ENCODE results near the gene TSPAN7.

Gene TSPAN7

GRCh38 chrX:38649674-38650647, 88.6 kb downstream of the TSPAN7 start:
- Histone ChIP-seq H3K36me3 (no peaks in the 10 kb centered on the region), H3K4me3 (no peak overlapping the region), H4K20me1 (no peaks in the 10 kb centered on the region), H3K9me3 (replicated peaks in 1 of 11) (no peaks in the 10 kb centered on the region), H3K9ac (no peak overlapping the region), H3K4me2 (peak overlapping the region in 9 of 11 experiments; percentile 2 to 62 (median 28); a peak in 13 of 22 replicates), H3K27me3 (no peaks in the 10 kb centered on the region), H3K4me1 (peaks cover 0 to 13% (median 12%) of the 10 kb centered on the region in 10 experiments; a peak in 15 of 20 replicates), H3K27ac (no peak overlapping the region)
- TF ChIP-seq Cebpa-rat (IDR thresholded peaks at IDR 0.05) = no peak

GRCh38 chrX:38651625-38652601, 90.6 kb downstream of the TSPAN7 start:
- TF ChIP-seq Cebpa-rat (IDR thresholded peaks at IDR 0.05) = no peak
- no peaks in the 10 kb centered on the region for H3K27me3 ChIP-seq
- peaks cover 0 to 13% (median 12%) of the 10 kb centered on the region in 10 experiments; a peak in 15 of 20 replicates for H3K4me1 ChIP-seq
- H3K4me3 ChIP-seq = no peak overlapping the region
- no peaks in the 10 kb centered on the region for H3K9me3 ChIP-seq (replicated peaks in 1 of 11)
- no peak overlapping the region for H3K4me2 ChIP-seq
- no peaks in the 10 kb centered on the region for H4K20me1 ChIP-seq
- no peak overlapping the region for H3K9ac ChIP-seq
- H3K36me3 ChIP-seq = no peaks in the 10 kb centered on the region
- H3K27ac ChIP-seq = no peak overlapping the region

- Histone ChIP-seq H3K4me3 (no peak overlapping the region), H3K9me3 (replicated peaks in 1 of 11) (no peaks in the 10 kb centered on the region), H3K27ac (no peak overlapping the region), H4K20me1 (no peaks in the 10 kb centered on the region), H3K36me3 (no peaks in the 10 kb centered on the region), H3K4me2 (no peak overlapping the region), H3K9ac (no peak overlapping the region), H3K27me3 (no peaks in the 10 kb centered on the region), H3K4me1 (peaks cover 0 to 13% (median 12%) of the 10 kb centered on the region in 10 experiments; a peak in 15 of 20 replicates)
- no peak for TF ChIP-seq Cebpa-rat (IDR thresholded peaks at IDR 0.05)
Measured at GRCh38 chrX:38652934-38653442, 91.6 kb downstream of the TSPAN7 start.

GRCh38 chrX:38654302-38654701, 93.0 kb downstream of the TSPAN7 start:
- no peak for TF ChIP-seq Cebpa-rat (IDR thresholded peaks at IDR 0.05)
- Histone ChIP-seq H3K9ac (no peak overlapping the region), H3K4me1 (peaks cover 0 to 12% (median 11%) of the 10 kb centered on the region in 10 experiments; a peak in 15 of 20 replicates), H4K20me1 (no peaks in the 10 kb centered on the region), H3K27ac (no peak overlapping the region), H3K4me2 (no peak overlapping the region), H3K9me3 (replicated peaks in 1 of 11) (no peaks in the 10 kb centered on the region), H3K27me3 (no peaks in the 10 kb centered on the region), H3K36me3 (no peaks in the 10 kb centered on the region), H3K4me3 (no peak overlapping the region)

- no peaks in the 10 kb centered on the region for H3K27me3 ChIP-seq
- no peak for TF ChIP-seq Cebpa-rat (IDR thresholded peaks at IDR 0.05)
- H3K4me1 ChIP-seq = no peaks in the 10 kb centered on the region
- no peaks in the 10 kb centered on the region for H4K20me1 ChIP-seq
- H3K9ac ChIP-seq = no peak overlapping the region
- H3K9me3 ChIP-seq (replicated peaks in 1 of 11) = no peaks in the 10 kb centered on the region
- no peak overlapping the region for H3K4me3 ChIP-seq
- H3K36me3 ChIP-seq = no peaks in the 10 kb centered on the region
- no peak overlapping the region for H3K27ac ChIP-seq
- H3K4me2 ChIP-seq = no peak overlapping the region
Measured at GRCh38 chrX:38656350-38656915, 95.1 kb downstream of the TSPAN7 start.

- Histone ChIP-seq H3K36me3 (no peaks in the 10 kb centered on the region), H3K4me2 (no peak overlapping the region), H3K9me3 (replicated peaks in 1 of 11) (no peaks in the 10 kb centered on the region), H3K27ac (no peak overlapping the region), H4K20me1 (no peaks in the 10 kb centered on the region), H3K9ac (no peak overlapping the region), H3K27me3 (no peaks in the 10 kb centered on the region), H3K4me1 (peaks cover 0 to 6% (median 0%) of the 10 kb centered on the region in 10 experiments; a peak in 4 of 20 replicates), H3K4me3 (no peak overlapping the region)
- TF ChIP-seq Cebpa-rat (IDR thresholded peaks at IDR 0.05) = no peak
Measured at GRCh38 chrX:38657562-38657961, 96.2 kb downstream of the TSPAN7 start.

GRCh38 chrX:38660395-38661102, 99.2 kb downstream of the TSPAN7 start:
- H3K27me3 ChIP-seq = no peaks in the 10 kb centered on the region
- H3K27ac ChIP-seq = no peak overlapping the region
- H3K36me3 ChIP-seq = no peaks in the 10 kb centered on the region
- H3K9ac ChIP-seq = no peak overlapping the region
- no peak overlapping the region for H3K4me2 ChIP-seq
- peak in 2 of 11 experiments; percentile 9 to 39; a peak in 1 of 22 replicates for TF ChIP-seq Cebpa-rat (IDR thresholded peaks at IDR 0.05)
- no peaks in the 10 kb centered on the region for H4K20me1 ChIP-seq
- H3K4me3 ChIP-seq = no peak overlapping the region
- peaks cover 0 to 10% (median 0%) of the 10 kb centered on the region in 10 experiments; a peak in 5 of 20 replicates for H3K4me1 ChIP-seq
- H3K9me3 ChIP-seq (replicated peaks in 1 of 11) = no peaks in the 10 kb centered on the region

- no peaks in the 10 kb centered on the region for H3K9me3 ChIP-seq (replicated peaks in 1 of 11)
- H3K4me2 ChIP-seq = no peak overlapping the region
- H3K4me1 ChIP-seq = peaks cover 0 to 10% (median 0%) of the 10 kb centered on the region in 10 experiments; a peak in 5 of 20 replicates
- H4K20me1 ChIP-seq = no peaks in the 10 kb centered on the region
- no peak overlapping the region for H3K27ac ChIP-seq
- no peak overlapping the region for H3K9ac ChIP-seq
- no peaks in the 10 kb centered on the region for H3K27me3 ChIP-seq
- no peaks in the 10 kb centered on the region for H3K36me3 ChIP-seq
- no peak for TF ChIP-seq Cebpa-rat (IDR thresholded peaks at IDR 0.05)
- H3K4me3 ChIP-seq = no peak overlapping the region
Measured at GRCh38 chrX:38661103-38661441, 99.7 kb downstream of the TSPAN7 start.
